ENCODE data around the gene PAXX.

PAXX gene

GRCh38 chr9:137019891-137020683, 27.9 kb downstream of the PAXX start:
- no peak for FAIRE-seq
- DNase-seq (ENCODE audit: insufficient read length, low spot score), result no peak
- TF ChIP-seq POLR2AphosphoS5 (IDR thresholded peaks at IDR 0.05; ENCODE audit: low read depth, low read length) (no peak), PAX5 (IDR thresholded peaks at IDR 0.05; ENCODE audit: insufficient read depth, low read length, severe bottlenecking) (no peak), POLR2A (IDR thresholded peaks at IDR 0.05; ENCODE audit: low read depth, low read length) (no peak), TAF1 (IDR thresholded peaks at IDR 0.05; ENCODE audit: low read depth, low read length) (no peak), SPI1 (IDR thresholded peaks at IDR 0.05; ENCODE audit: low read depth, low read length) (no peak), POU2F2 (IDR thresholded peaks at IDR 0.05; ENCODE audit: low read depth, low read length) (no peak)

- no peak for DNase-seq (ENCODE audit: insufficient read length, low spot score)
- no peak for FAIRE-seq
- TF ChIP-seq POLR2AphosphoS5 (IDR thresholded peaks at IDR 0.05; ENCODE audit: low read depth, low read length) (no peak), PAX5 (IDR thresholded peaks at IDR 0.05; ENCODE audit: insufficient read depth, low read length, severe bottlenecking) (no peak), SPI1 (IDR thresholded peaks at IDR 0.05; ENCODE audit: low read depth, low read length) (no peak), TAF1 (IDR thresholded peaks at IDR 0.05; ENCODE audit: low read depth, low read length) (no peak), POLR2A (IDR thresholded peaks at IDR 0.05; ENCODE audit: low read depth, low read length) (no peak), POU2F2 (IDR thresholded peaks at IDR 0.05; ENCODE audit: low read depth, low read length) (no peak)
These were observed 28.7 kb downstream of the PAXX start for GRCh38 chr9:137020771-137021567.

GRCh38 chr9:137021568-137021978, 29.4 kb downstream of the PAXX start:
- DNase-seq (ENCODE audit: insufficient read length, low spot score) (no peak), FAIRE-seq (no peak)
- no peak for TF ChIP-seq PAX5 (IDR thresholded peaks at IDR 0.05; ENCODE audit: insufficient read depth, low read length, severe bottlenecking)
- TF ChIP-seq POU2F2 (IDR thresholded peaks at IDR 0.05; ENCODE audit: low read depth, low read length), result no peak
- no peak for TF ChIP-seq TAF1 (IDR thresholded peaks at IDR 0.05; ENCODE audit: low read depth, low read length)
- TF ChIP-seq POLR2A (IDR thresholded peaks at IDR 0.05; ENCODE audit: low read depth, low read length), result no peak
- no peak for TF ChIP-seq SPI1 (IDR thresholded peaks at IDR 0.05; ENCODE audit: low read depth, low read length)
- TF ChIP-seq POLR2AphosphoS5 (IDR thresholded peaks at IDR 0.05; ENCODE audit: low read depth, low read length), result no peak

- no peak for TF ChIP-seq SPI1 (IDR thresholded peaks at IDR 0.05; ENCODE audit: low read depth, low read length)
- TF ChIP-seq POLR2AphosphoS5 (IDR thresholded peaks at IDR 0.05; ENCODE audit: low read depth, low read length), result no peak
- TF ChIP-seq TAF1 (IDR thresholded peaks at IDR 0.05; ENCODE audit: low read depth, low read length), result no peak
- no peak for TF ChIP-seq POLR2A (IDR thresholded peaks at IDR 0.05; ENCODE audit: low read depth, low read length)
- no peak for TF ChIP-seq POU2F2 (IDR thresholded peaks at IDR 0.05; ENCODE audit: low read depth, low read length)
- TF ChIP-seq PAX5 (IDR thresholded peaks at IDR 0.05; ENCODE audit: insufficient read depth, low read length, severe bottlenecking), result no peak
- DNase-seq (ENCODE audit: insufficient read length, low spot score) (peak; percentile 78), FAIRE-seq (peak; percentile 97)
These were observed 29.9 kb downstream of the PAXX start for GRCh38 chr9:137021979-137022661.

- FAIRE-seq (no peak), DNase-seq (ENCODE audit: insufficient read length, low spot score) (no peak)
- no peak for TF ChIP-seq PAX5 (IDR thresholded peaks at IDR 0.05; ENCODE audit: insufficient read depth, low read length, severe bottlenecking)
These were observed 30.4 kb downstream of the PAXX start for GRCh38 chr9:137022662-137023008.

- no peak for DNase-seq (ENCODE audit: insufficient read length, low spot score)
- no peak for FAIRE-seq
- TF ChIP-seq POLR2A (IDR thresholded peaks at IDR 0.05; ENCODE audit: low read depth, low read length), result no peak
- TF ChIP-seq TAF1 (IDR thresholded peaks at IDR 0.05; ENCODE audit: low read depth, low read length), result no peak
- no peak for TF ChIP-seq POU2F2 (IDR thresholded peaks at IDR 0.05; ENCODE audit: low read depth, low read length)
- TF ChIP-seq SPI1 (IDR thresholded peaks at IDR 0.05; ENCODE audit: low read depth, low read length), result no peak
- no peak for TF ChIP-seq PAX5 (IDR thresholded peaks at IDR 0.05; ENCODE audit: insufficient read depth, low read length, severe bottlenecking)
- no peak for TF ChIP-seq POLR2AphosphoS5 (IDR thresholded peaks at IDR 0.05; ENCODE audit: low read depth, low read length)
These were observed 30.9 kb downstream of the PAXX start for GRCh38 chr9:137023157-137023556.

GRCh38 chr9:137023583-137023991, 31.4 kb downstream of the PAXX start:
- FAIRE-seq (no peak), DNase-seq (ENCODE audit: insufficient read length, low spot score) (no peak)
- TF ChIP-seq SPI1 (IDR thresholded peaks at IDR 0.05; ENCODE audit: low read depth, low read length), result no peak
- no peak for TF ChIP-seq POLR2A (IDR thresholded peaks at IDR 0.05; ENCODE audit: low read depth, low read length)
- TF ChIP-seq TAF1 (IDR thresholded peaks at IDR 0.05; ENCODE audit: low read depth, low read length), result no peak
- TF ChIP-seq PAX5 (IDR thresholded peaks at IDR 0.05; ENCODE audit: insufficient read depth, low read length, severe bottlenecking), result no peak
- TF ChIP-seq POLR2AphosphoS5 (IDR thresholded peaks at IDR 0.05; ENCODE audit: low read depth, low read length), result no peak
- no peak for TF ChIP-seq POU2F2 (IDR thresholded peaks at IDR 0.05; ENCODE audit: low read depth, low read length)

GRCh38 chr9:137025517-137025966, 33.3 kb downstream of the PAXX start:
- no peak for TF ChIP-seq TAF1 (IDR thresholded peaks at IDR 0.05; ENCODE audit: low read depth, low read length)
- no peak for TF ChIP-seq SPI1 (IDR thresholded peaks at IDR 0.05; ENCODE audit: low read depth, low read length)
- TF ChIP-seq POLR2AphosphoS5 (IDR thresholded peaks at IDR 0.05; ENCODE audit: low read depth, low read length), result no peak
- no peak for TF ChIP-seq POU2F2 (IDR thresholded peaks at IDR 0.05; ENCODE audit: low read depth, low read length)
- TF ChIP-seq POLR2A (IDR thresholded peaks at IDR 0.05; ENCODE audit: low read depth, low read length), result no peak
- no peak for TF ChIP-seq PAX5 (IDR thresholded peaks at IDR 0.05; ENCODE audit: insufficient read depth, low read length, severe bottlenecking)
- no peak for DNase-seq (ENCODE audit: insufficient read length, low spot score)
- no peak for FAIRE-seq

- no peak for FAIRE-seq
- TF ChIP-seq POLR2A (IDR thresholded peaks at IDR 0.05; ENCODE audit: low read depth, low read length) (no peak), POLR2AphosphoS5 (IDR thresholded peaks at IDR 0.05; ENCODE audit: low read depth, low read length) (no peak), SPI1 (IDR thresholded peaks at IDR 0.05; ENCODE audit: low read depth, low read length) (no peak), TAF1 (IDR thresholded peaks at IDR 0.05; ENCODE audit: low read depth, low read length) (no peak)
- no peak for DNase-seq (ENCODE audit: insufficient read length, low spot score)
These were observed 34.2 kb downstream of the PAXX start for GRCh38 chr9:137026384-137026783.

All from GM12891 (cell line).